Stomach (tissue), 9 donors: Measurements from ENCODE around the gene GJB4. TPM values are rescaled to one million over a fixed set of nuclear protein-coding genes. Genes with fewer than 3 reads are reported as not detected.
A peak's percentile ranks its signal among the peaks of the same experiment; 100 is the strongest.

Experiments used
- DNase-seq, 2 donors: peaks; one replicate each; pipeline versions ENCODE4 v3.0.0 to v3.0.0-alpha.2; 2013 to 2019
- H3K27ac ChIP-seq, 5 donors: fragments of 200-600 bp in 4 of 5; sonication (generic) in 4 of 5; one replicate each; pipeline ENCODE4 v1.5.1; 2013 to 2019; ENCODE audit warnings: mild to moderate bottlenecking in 1 of 5, moderate library complexity in 1 of 5
- H3K27me3 ChIP-seq, 3 donors: fragments of 200-600 bp; sonication (generic); one replicate each; pipeline ENCODE4 v1.5.1; 2017 to 2019; ENCODE audit warnings: mixed run types in 1 of 3
- H3K36me3 ChIP-seq, 4 donors: fragments of 200-600 bp; sonication (generic); 1 replicate in 3 of 4; 2 replicates in 1 of 4; pipeline ENCODE4 v1.5.1; 2016 to 2019
- H3K4me1 ChIP-seq, 4 donors: fragments of 200-600 bp; sonication (generic); one replicate each; pipeline ENCODE4 v1.5.1; 2016 to 2019
- H3K4me3 ChIP-seq, 4 donors: fragments of 200-600 bp; sonication (generic) in 3 of 4; one replicate each; pipeline ENCODE4 v1.5.1; 2016 to 2019; ENCODE audit warnings: mild to moderate bottlenecking in 1 of 4
- H3K9me3 ChIP-seq, 4 donors: fragments of 200-600 bp; sonication (generic); one replicate each; pipeline ENCODE4 v1.5.1; 2016 to 2019
- EP300 ChIP-seq: sonication (generic); formaldehyde crosslinking; IDR thresholded peaks from one replicate; pipeline ENCODE4 v1.6.1; 2017; ENCODE audit warnings: antibody characterized with exemption
- POLR2A ChIP-seq, 4 donors: fragments of 450-650 bp; IDR thresholded peaks; one replicate each; pipeline ENCODE4 v1.6.1; 2016; ENCODE audit warnings: antibody characterized with exemption in 4 of 4, control low read depth in 2 of 4, mild to moderate bottlenecking in 1 of 4, moderate library complexity in 1 of 4
- POLR2AphosphoS5 ChIP-seq, 3 donors: sonication (generic); formaldehyde crosslinking; IDR thresholded peaks; one replicate each; pipeline ENCODE4 v1.6.1; 2016; ENCODE audit warnings: antibody characterized with exemption in 3 of 3
- WGBS, 5 donors: extraction: QIAGEN DNeasy Blood & Tissue Kit in 3 of 5; methylation state at CpG; one replicate each; pipeline versions ENCODE4 v1.1.5 to v1.1.7; 2013 to 2018; 5-methylcytosine and 5-hydroxymethylcytosine counted together
- intact Hi-C: fragments of 100-400 bp; cut with DNase I; formaldehyde crosslinking; loops from one replicate; pipeline ENCODE4 v1.15.1; 2023; ENCODE audit warnings: low total_unique reads
- polyA plus RNA-seq, 3 donors: library from polyadenylated mRNA; stranded (reverse); fragments of 200-250 nt; gene quantifications; one replicate each; pipeline ENCODE4 v1.2.3, GENCODE V29; 2013
- total RNA-seq, 5 donors: library from RNA; depleted of rRNA; stranded (reverse); fragments of >200 nt; gene quantifications; one replicate each; pipeline versions ENCODE4 v1.1.0 to v1.2.3, GENCODE V29; 2014 to 2016
- TF ChIP-seq, protein P1 (sequence below), 7 experiments: fragments of 450-650 bp in 4 of 7; fragments of 200-600 bp in 3 of 7; sonication (generic) in 3 of 7; IDR thresholded peaks; one replicate each; pipeline ENCODE4 v1.5.1; 2016 to 2019; ENCODE audit warnings: antibody characterized with exemption in 7 of 7, control low read depth in 2 of 7, mild to moderate bottlenecking in 1 of 7
- donor health status: healthy with polysubstance abuse.
- donor health status: Bipolar disorder and iron deficiency.
- donor health status: healthy.

Gene GJB4
- total and polyA plus RNA-seq, 8 donors: 0.06 to 1.2 (median 0.18) TPM; not detected in 5

DNA sequence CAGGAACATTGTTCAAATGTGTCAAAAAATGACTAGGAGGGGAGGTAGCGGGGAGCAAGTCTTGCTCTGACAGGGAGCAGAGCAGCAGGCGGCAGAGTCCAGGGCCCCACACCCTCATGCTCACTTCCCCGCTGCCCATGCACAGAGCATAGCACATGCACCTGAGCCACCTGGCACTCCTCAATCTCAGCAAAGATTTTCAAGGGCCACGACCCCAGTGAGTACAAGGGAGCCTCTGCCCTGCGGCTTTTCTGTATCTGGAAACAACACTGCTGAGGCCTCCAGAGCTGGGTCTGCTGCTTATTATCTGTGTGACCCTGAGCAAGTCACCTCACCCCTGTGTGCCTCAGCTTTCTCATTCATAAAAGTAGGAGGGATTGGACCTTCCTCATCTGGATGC, 20.4 kb downstream of the GJB4 start:
- H3K36me3 ChIP-seq: peaks cover 0 to 3% (median 0%) of the 10 kb centered on the region in 4 donors
- H3K9me3 ChIP-seq: no peaks in the 10 kb centered on the region
- DNase-seq: no peak
- peaks cover 6 to 75% (median 24%) of the 10 kb centered on the region in 3 donors for H3K27me3 ChIP-seq
- H3K4me3 ChIP-seq: no peak overlapping the region
- intact Hi-C loops: no loop called here
- no peak overlapping the region for H3K27ac ChIP-seq
- TF ChIP-seq POLR2AphosphoS5 (IDR thresholded peaks at IDR 0.05) (no peak), EP300 (no peak), POLR2A (IDR thresholded peaks at IDR 0.05) (no peak)
- TF ChIP-seq, protein P1, sequence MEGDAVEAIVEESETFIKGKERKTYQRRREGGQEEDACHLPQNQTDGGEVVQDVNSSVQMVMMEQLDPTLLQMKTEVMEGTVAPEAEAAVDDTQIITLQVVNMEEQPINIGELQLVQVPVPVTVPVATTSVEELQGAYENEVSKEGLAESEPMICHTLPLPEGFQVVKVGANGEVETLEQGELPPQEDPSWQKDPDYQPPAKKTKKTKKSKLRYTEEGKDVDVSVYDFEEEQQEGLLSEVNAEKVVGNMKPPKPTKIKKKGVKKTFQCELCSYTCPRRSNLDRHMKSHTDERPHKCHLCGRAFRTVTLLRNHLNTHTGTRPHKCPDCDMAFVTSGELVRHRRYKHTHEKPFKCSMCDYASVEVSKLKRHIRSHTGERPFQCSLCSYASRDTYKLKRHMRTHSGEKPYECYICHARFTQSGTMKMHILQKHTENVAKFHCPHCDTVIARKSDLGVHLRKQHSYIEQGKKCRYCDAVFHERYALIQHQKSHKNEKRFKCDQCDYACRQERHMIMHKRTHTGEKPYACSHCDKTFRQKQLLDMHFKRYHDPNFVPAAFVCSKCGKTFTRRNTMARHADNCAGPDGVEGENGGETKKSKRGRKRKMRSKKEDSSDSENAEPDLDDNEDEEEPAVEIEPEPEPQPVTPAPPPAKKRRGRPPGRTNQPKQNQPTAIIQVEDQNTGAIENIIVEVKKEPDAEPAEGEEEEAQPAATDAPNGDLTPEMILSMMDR (IDR thresholded peaks at IDR 0.05): no peak
- peaks cover 14 to 32% (median 23%) of the 10 kb centered on the region in 4 donors for H3K4me1 ChIP-seq
- 76 to 91% (median 90%) methylated on average over 5 of the region's 5 CpGs for WGBS, 5 donors

DNA sequence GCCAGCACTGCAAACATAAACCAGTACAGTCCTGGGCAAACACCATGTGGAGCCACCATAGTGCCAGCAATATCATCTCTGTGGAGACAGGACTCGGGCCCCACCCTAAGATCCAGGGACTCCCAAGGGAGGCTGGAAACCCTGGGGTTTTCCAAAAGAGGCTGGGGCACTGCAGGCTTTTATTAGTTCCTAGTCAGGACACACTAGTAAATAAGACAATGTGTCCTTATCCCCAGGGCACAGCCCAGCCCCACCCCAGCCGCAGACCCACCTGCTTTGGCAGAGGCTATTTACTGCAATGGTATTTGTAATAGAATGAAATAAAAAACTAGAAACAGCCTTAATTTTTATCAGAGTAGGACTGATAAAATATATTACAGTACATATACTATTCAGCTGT, 21.0 kb downstream of the GJB4 start:
- peaks cover 14 to 32% (median 23%) of the 10 kb centered on the region in 4 donors for H3K4me1 ChIP-seq
- H3K36me3 ChIP-seq: peaks cover 0 to 7% (median 0%) of the 10 kb centered on the region in 4 donors
- DNase-seq: no peak
- no peak for TF ChIP-seq POLR2A (IDR thresholded peaks at IDR 0.05)
- no peak for TF ChIP-seq EP300
- no peak for TF ChIP-seq POLR2AphosphoS5 (IDR thresholded peaks at IDR 0.05)
- WGBS, 5 donors: 65 to 84% (median 71%) methylated on average over 2 of the region's 2 CpGs
- no peaks in the 10 kb centered on the region for H3K9me3 ChIP-seq
- peaks cover 6 to 69% (median 24%) of the 10 kb centered on the region in 3 donors for H3K27me3 ChIP-seq
- H3K27ac ChIP-seq: peak overlapping the region in 1 of 5 donors; percentile 78
- intact Hi-C loops: no loop called here
- no peak overlapping the region for H3K4me3 ChIP-seq

DNA sequence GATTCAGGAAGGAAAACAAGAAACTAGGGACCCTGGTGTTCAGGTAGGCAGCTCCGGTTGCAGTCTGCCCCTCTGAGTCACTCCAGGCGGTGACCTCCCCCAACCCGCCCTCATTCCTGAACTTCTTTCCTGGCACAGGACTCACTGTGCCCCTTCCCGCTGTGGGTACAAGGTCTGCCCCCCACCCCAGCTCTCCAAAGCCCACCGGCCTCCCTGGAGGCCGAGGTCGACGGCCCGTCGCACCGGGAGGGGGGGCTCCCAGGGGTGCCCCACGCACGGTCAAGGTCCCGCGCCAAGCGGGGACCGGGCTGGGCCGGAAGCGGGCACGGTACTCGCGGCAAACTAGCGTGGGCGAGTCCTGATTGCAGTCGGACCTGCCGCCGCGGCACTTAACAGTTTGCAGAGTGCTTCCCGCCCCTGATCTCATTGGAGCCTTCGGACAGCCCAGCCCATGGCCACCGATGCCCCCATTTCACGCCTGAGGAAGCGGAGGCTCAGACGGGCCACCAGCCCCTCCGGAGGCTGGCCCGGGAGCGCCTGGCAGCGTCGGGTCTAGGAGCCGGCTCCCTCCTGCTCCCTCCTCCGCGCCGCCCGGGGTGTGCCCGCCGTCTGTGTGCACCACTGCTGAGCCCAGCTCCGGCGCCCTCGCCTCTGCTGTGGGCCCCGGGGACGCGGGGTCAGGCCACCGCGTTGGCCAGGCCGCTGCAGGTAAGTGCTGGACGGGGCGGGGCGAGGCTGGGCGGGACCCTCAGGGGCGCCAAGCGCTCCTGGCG, 21.7 kb downstream of the GJB4 start, which contains the start of gene GJB3:
GJB3 (plus strand) TSS at position 144 of the 773 bp plus-strand sequence. CDS start 3,549 bp downstream, outside the sequence.
- H3K27me3 ChIP-seq: peaks cover 6 to 75% (median 24%) of the 10 kb centered on the region in 3 donors

DNA sequence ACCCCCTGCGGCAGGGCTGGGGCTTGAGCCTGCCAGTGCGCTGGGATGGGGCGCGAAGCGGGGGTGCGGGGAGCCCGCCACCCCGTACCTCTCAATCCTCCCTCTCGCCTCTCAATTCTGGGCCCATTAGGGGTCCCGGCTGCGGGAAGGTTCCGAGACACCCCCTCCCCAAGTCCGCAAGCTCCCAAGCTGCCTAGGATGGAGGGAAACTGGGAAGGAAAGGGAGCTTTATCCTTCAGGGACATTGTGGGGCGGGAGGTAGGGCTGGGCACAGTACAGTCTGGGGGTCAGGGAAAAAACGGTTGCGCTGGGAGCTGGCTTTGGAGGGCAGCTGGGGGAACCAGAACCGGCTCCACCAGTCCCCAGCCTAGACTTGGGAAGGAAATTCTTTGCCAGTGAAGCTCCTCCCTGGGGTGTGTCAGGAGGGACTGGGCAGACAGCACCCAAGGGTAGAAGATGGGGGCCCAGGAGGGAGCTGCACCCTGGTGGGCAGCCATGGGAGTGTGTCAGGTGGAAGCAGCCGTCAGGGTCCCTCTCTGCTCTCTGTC, 22.4 kb downstream of the GJB4 start:
- peak overlapping the region in 4 of 5 donors; percentile 40 to 78 (median 60) for H3K27ac ChIP-seq
- peak overlapping the region; percentile 36 to 52 (median 40) for H3K4me3 ChIP-seq
- TF ChIP-seq, protein P1 (IDR thresholded peaks at IDR 0.05): no peak
- no peak for TF ChIP-seq POLR2AphosphoS5 (IDR thresholded peaks at IDR 0.05)
- TF ChIP-seq POLR2A (IDR thresholded peaks at IDR 0.05): no peak
- no peak for TF ChIP-seq EP300
- 3 to 8% (median 4%) methylated on average over 12 to 18 of the region's 18 CpGs for WGBS, 5 donors
- H3K4me1 ChIP-seq: peaks cover 14 to 39% (median 31%) of the 10 kb centered on the region in 4 donors
- H3K27me3 ChIP-seq: peaks cover 6 to 75% (median 24%) of the 10 kb centered on the region in 3 donors
- DNase-seq: peak; percentile 58 to 84
- intact Hi-C loops: no loop called here
- peaks cover 0 to 7% (median 0%) of the 10 kb centered on the region in 4 donors for H3K36me3 ChIP-seq
- no peaks in the 10 kb centered on the region for H3K9me3 ChIP-seq

More for the DNA sequence above, 21.7 kb downstream of the GJB4 start, which contains the start of gene GJB3:
- peak in 1 of 2 donors; percentile 63 for DNase-seq
- Histone ChIP-seq H3K4me3 (peak within 1 kb of the TSS; percentile 36 to 52 (median 40)), H3K27ac (peak within 1 kb of the TSS in 4 of 5 donors; percentile 40 to 78 (median 60)), H3K9me3 (no peaks in the 10 kb centered on the region), H3K36me3 (peaks cover 0 to 7% (median 0%) of the 10 kb centered on the region in 4 donors), H3K4me1 (peaks cover 14 to 33% (median 25%) of the 10 kb centered on the region in 4 donors)
- intact Hi-C loops: no loop called here
- TF ChIP-seq EP300: no peak
- TF ChIP-seq, protein P1 (IDR thresholded peaks at IDR 0.05): no peak
- WGBS, 5 donors: 1 to 14% (median 2%) methylated on average over 5 to 62 of the region's 62 CpGs
